Gastroesophageal sphincter (tissue), 4 donors: ENCODE measurements around the gene FAM72C. TPM values are rescaled to one million over a fixed set of nuclear protein-coding genes. Genes with fewer than 3 reads are reported as not detected.
"Not testable (repeated sequence)": the region's sequence is repeated elsewhere in the genome, so short reads cannot be mapped to it uniquely, and the experiment has no call there.

Experiments used
- ATAC-seq: fragments of 150-250 bp; one replicate; pipeline ENCODE4 v1.9.1; 2016; ENCODE audit warnings: mild to moderate bottlenecking, moderate library complexity
- H3K27ac ChIP-seq, 4 donors: fragments of 200-600 bp; sonication (generic) in 3 of 4; 1 replicate in 3 of 4; 2 replicates in 1 of 4; pipeline ENCODE4 v1.5.1; 2016 to 2019
- H3K27me3 ChIP-seq: fragments of 200-600 bp; sonication (generic); one replicate; pipeline ENCODE4 v1.5.1; 2019
- H3K36me3 ChIP-seq, 2 donors: fragments of 200-600 bp; sonication (generic); one replicate each; pipeline ENCODE4 v1.5.1; 2019; ENCODE audit warnings: control low read depth in 1 of 2
- H3K4me1 ChIP-seq, 3 donors: fragments of 200-600 bp; sonication (generic); 1 replicate in 2 of 3; 2 replicates in 1 of 3; pipeline ENCODE4 v1.5.1; 2016 to 2019; ENCODE audit warnings: control low read depth in 2 of 3
- H3K4me3 ChIP-seq, 2 donors: fragments of 200-600 bp; sonication (generic); one replicate each; pipeline ENCODE4 v1.5.1; 2019; ENCODE audit warnings: mild to moderate bottlenecking in 1 of 2, moderate library complexity in 1 of 2
- H3K9me3 ChIP-seq, 3 donors: fragments of 200-600 bp; sonication (generic); one replicate each; pipeline ENCODE4 v1.5.1; 2017 to 2019; ENCODE audit warnings: control low read depth in 2 of 3
- WGBS, 2 donors: methylation state at CpG; one replicate each; pipeline ENCODE4 v1.1.5; 2018; ENCODE audit warnings: low coverage in 1 of 2; 5-methylcytosine and 5-hydroxymethylcytosine counted together
- total RNA-seq, 4 donors: library from RNA; depleted of rRNA; stranded (reverse); fragments of >200 nt; gene quantifications; one replicate each; pipeline ENCODE4 v1.1.0, GENCODE V29; 2016

The FAM72C gene
- total RNA-seq: 1 to 10 TPM in 1 of 4 donors, under 1 TPM in 2, not detected in 1; 0.13 to 1.4 (median 0.47) TPM

- H3K9me3 ChIP-seq, H3K27me3 ChIP-seq, H3K4me1 ChIP-seq, H3K27ac ChIP-seq, H3K4me3 ChIP-seq, H3K36me3 ChIP-seq: not testable (repeated sequence)
- no CpG with 5 or more reads among the region's 48 CpGs for WGBS, 2 donors
- peak; percentile 92 for ATAC-seq
These were observed at the start of gene FAM72C for GRCh38 chr1:143971924-143972700. Gene FAM72C, minus strand, starts transcription at chr1:143971986. Its CDS starts 845 bp downstream, at chr1:143971141.

DNA sequence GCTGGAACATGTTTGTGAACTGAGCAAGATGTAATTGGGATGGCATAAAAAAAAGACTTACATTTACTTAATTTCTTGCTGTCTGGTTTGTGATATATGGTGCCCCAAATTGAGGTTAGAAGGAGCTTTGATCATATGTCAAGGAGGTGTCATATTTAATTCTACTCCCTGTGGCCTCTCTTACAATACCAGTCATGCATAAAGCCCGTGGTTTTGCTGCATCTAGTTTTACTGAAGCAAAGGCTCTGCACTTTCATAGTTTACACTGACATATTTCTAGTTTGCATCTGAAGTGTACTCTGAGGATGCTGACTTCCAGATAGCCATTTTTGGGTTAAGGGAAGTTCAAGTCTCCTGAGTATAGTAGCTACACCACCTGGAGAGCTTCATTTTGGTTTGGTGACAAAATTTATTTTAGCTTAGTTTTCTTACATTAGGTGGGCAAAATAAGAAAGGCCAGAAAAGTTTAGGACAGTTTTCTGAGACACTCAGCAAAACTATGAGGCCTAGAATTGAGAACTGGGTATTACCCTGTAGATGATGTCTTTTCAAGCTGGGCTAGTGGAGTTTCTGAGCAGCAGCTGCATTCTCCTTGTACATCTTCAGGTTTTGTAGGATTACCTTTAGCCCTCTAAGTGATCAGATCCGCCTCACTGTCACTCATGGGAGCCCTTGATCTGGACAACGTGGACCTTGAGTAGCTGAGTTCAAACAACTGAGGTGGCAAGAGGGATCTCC, 48.4 kb upstream of the FAM72C start:
- not testable (repeated sequence) for H3K27ac ChIP-seq, ATAC-seq, H3K4me3 ChIP-seq, H3K4me1 ChIP-seq, H3K36me3 ChIP-seq, H3K9me3 ChIP-seq, H3K27me3 ChIP-seq
- no CpG with 5 or more reads among the region's 3 CpGs for WGBS, 2 donors

- no CpG with 5 or more reads among the region's 2 CpGs for WGBS, 2 donors
- not testable (repeated sequence) for H3K27ac ChIP-seq, H3K27me3 ChIP-seq, H3K36me3 ChIP-seq, H3K4me3 ChIP-seq, H3K9me3 ChIP-seq, H3K4me1 ChIP-seq, ATAC-seq
These were observed 47.3 kb upstream of the FAM72C start for GRCh38 chr1:144019101-144019500.

DNA sequence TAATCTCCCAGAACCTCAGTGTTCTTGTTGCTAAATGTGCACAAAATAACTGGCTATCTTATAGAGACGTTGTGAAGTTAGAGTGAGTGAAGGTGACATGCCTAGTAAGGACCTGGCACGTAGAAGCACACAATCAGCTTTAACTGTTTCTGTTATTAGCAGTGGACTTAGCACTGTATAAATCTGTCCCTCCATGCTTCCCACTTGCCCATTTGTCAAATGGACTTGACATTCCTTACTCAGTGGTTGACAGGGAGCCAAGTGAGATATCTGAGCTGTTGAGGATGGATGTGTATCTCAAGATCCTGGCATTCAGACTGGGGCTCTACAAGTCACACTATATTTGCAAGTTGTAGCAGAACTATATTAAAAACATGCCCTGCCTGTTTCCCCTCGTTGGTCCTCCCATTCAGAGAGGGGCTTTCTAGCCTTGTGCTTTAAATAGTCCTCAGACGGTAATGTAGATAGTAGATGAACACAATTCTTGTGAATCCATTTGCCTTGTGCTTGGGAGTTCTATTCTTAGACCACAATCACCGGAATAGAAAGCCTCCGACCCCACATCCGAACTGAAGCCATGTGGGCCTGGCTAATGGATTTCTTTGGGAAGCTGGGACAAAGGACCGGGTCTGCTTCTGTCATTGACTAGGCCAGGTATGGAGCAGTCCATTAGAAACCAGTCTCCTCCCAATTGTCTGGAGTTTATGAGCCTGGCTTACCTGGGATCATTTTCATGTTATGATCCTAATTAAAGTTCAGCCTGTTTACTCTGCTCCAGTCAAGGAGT, 43.6 kb upstream of the FAM72C start:
- WGBS, 2 donors: no CpG with 5 or more reads among the region's 8 CpGs
- not testable (repeated sequence) for H3K9me3 ChIP-seq, ATAC-seq

DNA sequence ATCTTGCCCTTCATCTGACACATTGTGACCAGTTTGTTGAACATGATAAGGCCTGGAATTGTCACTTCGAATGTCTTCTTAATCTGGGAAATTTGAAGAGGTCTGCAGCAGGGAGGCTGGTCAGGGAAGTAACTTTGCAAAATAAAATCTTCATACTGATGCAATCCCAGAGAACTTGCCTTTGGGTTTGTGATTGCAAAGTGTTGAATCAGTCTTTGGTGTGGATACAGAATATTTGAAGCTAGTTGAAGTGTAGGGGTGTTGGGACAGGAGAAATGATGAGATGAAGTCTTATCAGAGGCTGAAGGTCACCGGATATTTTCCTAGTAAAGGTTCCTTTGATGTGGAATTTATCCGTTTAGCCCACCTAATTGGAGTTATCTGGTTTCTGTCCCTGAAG, 42.7 kb upstream of the FAM72C start:
- H3K9me3 ChIP-seq, H3K27me3 ChIP-seq, H3K36me3 ChIP-seq, H3K4me1 ChIP-seq, H3K27ac ChIP-seq, H3K4me3 ChIP-seq, ATAC-seq: not testable (repeated sequence)
- no CpG with 5 or more reads among the region's 3 CpGs for WGBS, 2 donors

More for the DNA sequence above, 43.6 kb upstream of the FAM72C start:
- not testable (repeated sequence) for H3K4me1 ChIP-seq, H3K36me3 ChIP-seq, H3K4me3 ChIP-seq, H3K27me3 ChIP-seq, H3K27ac ChIP-seq

GRCh38 chr1:144014121-144014520, 42.3 kb upstream of the FAM72C start:
- H3K27ac ChIP-seq, H3K27me3 ChIP-seq, ATAC-seq, H3K4me3 ChIP-seq, H3K9me3 ChIP-seq, H3K4me1 ChIP-seq, H3K36me3 ChIP-seq: not testable (repeated sequence)
- WGBS, 2 donors: no CpG with 5 or more reads among the region's 4 CpGs

GRCh38 chr1:144012168-144012733, 40.5 kb upstream of the FAM72C start:
- H3K4me1 ChIP-seq, H3K36me3 ChIP-seq, H3K4me3 ChIP-seq, H3K27ac ChIP-seq, H3K9me3 ChIP-seq, H3K27me3 ChIP-seq: not testable (repeated sequence)
- no CpG with 5 or more reads among the region's 4 CpGs for WGBS, 2 donors
- peak; percentile 72 for ATAC-seq

- H3K27ac ChIP-seq, H3K4me1 ChIP-seq, H3K27me3 ChIP-seq, H3K36me3 ChIP-seq, H3K4me3 ChIP-seq, H3K9me3 ChIP-seq: not testable (repeated sequence)
- peak; percentile 28 for ATAC-seq
- WGBS, 2 donors: no CpG with 5 or more reads among the region's 3 CpGs
These were observed 37.6 kb upstream of the FAM72C start for GRCh38 chr1:144009410-144009809.

- H3K4me1 ChIP-seq, H3K4me3 ChIP-seq, ATAC-seq, H3K27ac ChIP-seq, H3K27me3 ChIP-seq, H3K9me3 ChIP-seq, H3K36me3 ChIP-seq: not testable (repeated sequence)
- WGBS, 2 donors: no CpG with 5 or more reads among the region's 1 CpG
These were observed 32.5 kb upstream of the FAM72C start for GRCh38 chr1:144004259-144004658.

DNA sequence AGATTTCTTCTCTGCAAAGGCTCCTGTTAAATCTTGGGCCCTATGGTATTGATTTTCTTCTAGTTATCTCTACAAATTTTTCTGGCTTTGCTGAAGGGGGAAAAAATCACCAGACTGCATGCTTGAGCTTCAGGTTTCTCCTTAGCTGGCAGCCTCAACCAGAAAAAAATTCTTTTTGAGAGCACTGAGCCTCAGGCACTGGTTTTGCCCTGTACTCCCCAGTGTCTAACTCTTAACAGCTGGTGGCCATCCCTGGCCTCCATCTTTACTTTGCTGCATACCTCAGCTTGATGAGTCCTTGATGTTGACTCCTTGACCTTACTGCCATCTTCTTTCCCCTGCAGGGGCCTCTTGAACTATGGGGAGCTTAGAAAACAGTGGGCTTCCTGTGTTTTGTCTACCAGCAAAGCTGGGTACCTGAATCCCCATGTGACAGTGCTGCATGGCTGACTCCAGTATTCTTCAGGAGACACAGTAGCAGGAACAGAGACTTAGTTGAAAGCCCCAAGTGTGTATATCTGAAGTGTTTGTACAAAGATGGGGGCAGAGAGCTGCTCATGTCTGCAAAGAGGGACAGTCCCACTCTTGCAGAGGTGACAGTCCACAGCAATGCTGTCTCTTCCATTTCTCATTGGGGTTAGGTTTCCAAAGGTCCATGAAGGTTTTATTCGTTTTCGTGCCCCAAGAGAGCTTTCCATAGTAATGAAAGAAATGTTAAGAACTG, 31.7 kb upstream of the FAM72C start:
- H3K36me3 ChIP-seq, H3K27ac ChIP-seq, H3K9me3 ChIP-seq, ATAC-seq, H3K4me1 ChIP-seq, H3K4me3 ChIP-seq, H3K27me3 ChIP-seq: not testable (repeated sequence)
- no CpG with 5 or more reads among the region's 2 CpGs for WGBS, 2 donors

DNA sequence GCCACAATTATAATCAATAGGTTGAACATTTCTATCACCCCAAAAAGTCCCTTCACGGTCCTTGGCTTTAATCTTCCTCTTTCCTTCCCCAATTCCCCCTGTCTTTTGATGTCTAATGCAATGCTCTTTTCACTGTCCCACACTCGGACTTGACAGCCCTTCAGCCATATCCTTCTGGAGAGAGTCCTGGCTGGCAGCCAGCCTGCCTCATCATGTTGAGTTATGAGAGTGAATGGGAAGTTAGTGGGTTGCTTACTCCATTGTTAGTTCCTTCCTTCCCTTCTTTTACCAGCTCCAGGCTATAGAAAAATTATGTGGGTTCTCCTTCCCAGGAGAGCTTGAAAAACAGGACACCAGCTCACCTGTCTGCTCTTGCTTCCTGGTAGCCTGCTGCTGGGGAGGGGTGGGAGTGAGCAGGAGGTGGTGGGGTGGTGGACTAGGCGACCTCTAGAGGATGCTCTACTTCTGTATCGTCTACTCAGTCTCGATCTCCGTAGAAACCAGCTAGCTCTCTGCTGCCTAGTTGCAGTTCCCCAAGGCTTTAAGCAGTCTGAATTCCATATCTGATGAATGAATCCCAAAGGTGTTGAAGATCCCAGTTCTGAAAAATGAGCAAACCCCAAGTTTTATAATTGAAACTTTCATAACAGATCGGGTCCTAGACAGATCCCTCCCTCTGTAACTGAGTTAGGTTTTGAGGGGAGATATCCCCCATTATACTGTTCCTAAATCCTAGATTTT, 30.5 kb upstream of the FAM72C start:
- ATAC-seq, H3K9me3 ChIP-seq, H3K27ac ChIP-seq, H3K4me3 ChIP-seq, H3K36me3 ChIP-seq, H3K4me1 ChIP-seq, H3K27me3 ChIP-seq: not testable (repeated sequence)
- no CpG with 5 or more reads among the region's 7 CpGs for WGBS, 2 donors

- H3K4me3 ChIP-seq, H3K36me3 ChIP-seq, ATAC-seq, H3K27me3 ChIP-seq, H3K4me1 ChIP-seq, H3K27ac ChIP-seq, H3K9me3 ChIP-seq: not testable (repeated sequence)
- WGBS, 2 donors: no CpG with 5 or more reads among the region's 8 CpGs
These were observed 29.3 kb upstream of the FAM72C start for GRCh38 chr1:144001077-144001476.
